Measurements from ENCODE around the gene HK1.

GRCh38 chr10:69422676-69423075 lies 144.4 kb downstream of the HK1 start:
- TF ChIP-seq, protein P1, sequence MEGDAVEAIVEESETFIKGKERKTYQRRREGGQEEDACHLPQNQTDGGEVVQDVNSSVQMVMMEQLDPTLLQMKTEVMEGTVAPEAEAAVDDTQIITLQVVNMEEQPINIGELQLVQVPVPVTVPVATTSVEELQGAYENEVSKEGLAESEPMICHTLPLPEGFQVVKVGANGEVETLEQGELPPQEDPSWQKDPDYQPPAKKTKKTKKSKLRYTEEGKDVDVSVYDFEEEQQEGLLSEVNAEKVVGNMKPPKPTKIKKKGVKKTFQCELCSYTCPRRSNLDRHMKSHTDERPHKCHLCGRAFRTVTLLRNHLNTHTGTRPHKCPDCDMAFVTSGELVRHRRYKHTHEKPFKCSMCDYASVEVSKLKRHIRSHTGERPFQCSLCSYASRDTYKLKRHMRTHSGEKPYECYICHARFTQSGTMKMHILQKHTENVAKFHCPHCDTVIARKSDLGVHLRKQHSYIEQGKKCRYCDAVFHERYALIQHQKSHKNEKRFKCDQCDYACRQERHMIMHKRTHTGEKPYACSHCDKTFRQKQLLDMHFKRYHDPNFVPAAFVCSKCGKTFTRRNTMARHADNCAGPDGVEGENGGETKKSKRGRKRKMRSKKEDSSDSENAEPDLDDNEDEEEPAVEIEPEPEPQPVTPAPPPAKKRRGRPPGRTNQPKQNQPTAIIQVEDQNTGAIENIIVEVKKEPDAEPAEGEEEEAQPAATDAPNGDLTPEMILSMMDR (IDR thresholded peaks at IDR 0.05; ENCODE audit: low read depth, low read length, missing input control): no peak
- TF ChIP-seq TAF1 (conservative IDR thresholded peaks at IDR 0.05) (no peak), ATF3 (IDR thresholded peaks at IDR 0.05) (no peak), FOXA1 (IDR thresholded peaks at IDR 0.05) (no peak), REST (IDR thresholded peaks at IDR 0.05) (no peak), SP1 (IDR thresholded peaks at IDR 0.05) (no peak), ZBTB33 (IDR thresholded peaks at IDR 0.05) (no peak), RAD21 (IDR thresholded peaks at IDR 0.05) (no peak)

Data from liver (tissue), 3 donors.